ENCODE measurements around the gene SLC27A2.

GRCh38 chr15:50219820-50220219, 37.8 kb downstream of the SLC27A2 start:
- TF ChIP-seq CTCF (IDR thresholded peaks at IDR 0.05; ENCODE audit: insufficient read depth, low read length, poor library complexity, severe bottlenecking) (no peak), EZH2phosphoT487 (conservative IDR thresholded peaks at IDR 0.05; ENCODE audit: low read length) (no peak)

Data from SU-DHL-6 (cell line).